Measurements from ENCODE around the gene OR52N5. TPM values are rescaled to one million over a fixed set of nuclear protein-coding genes. Genes with fewer than 3 reads are reported as not detected.

OR52N5 gene
- total and polyA plus RNA-seq, 4 donors: not detected

DNA sequence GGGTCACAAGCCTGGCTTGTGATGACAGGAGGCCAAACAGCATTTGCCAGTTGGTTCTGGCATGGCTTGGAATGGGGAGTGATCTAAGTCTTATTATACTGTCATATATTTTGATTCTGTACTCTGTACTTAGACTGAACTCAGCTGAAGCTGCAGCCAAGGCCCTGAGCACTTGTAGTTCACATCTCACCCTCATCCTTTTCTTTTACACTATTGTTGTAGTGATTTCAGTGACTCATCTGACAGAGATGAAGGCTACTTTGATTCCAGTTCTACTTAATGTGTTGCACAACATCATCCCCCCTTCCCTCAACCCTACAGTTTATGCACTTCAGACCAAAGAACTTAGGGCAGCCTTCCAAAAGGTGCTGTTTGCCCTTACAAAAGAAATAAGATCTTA, 46.1 kb downstream of the OR52N5 start:
- intact Hi-C loops (cut with DNase I): no loop called here
- no peaks in the 10 kb centered on the region for H3K36me3 ChIP-seq (ENCODE audit: control insufficient read depth in 1 of 2, insufficient read depth in 2 of 2, low read length in 1 of 2)
- no peak overlapping the region for H3K27ac ChIP-seq (ENCODE audit: low read depth in 1 of 2, low read length in 2 of 2)
- DNase-seq (no peak), ATAC-seq (ENCODE audit: low FRiP score) (no peak)
- H3K4me1 ChIP-seq (ENCODE audit: control insufficient read depth in 1 of 2, insufficient read depth in 2 of 2, low read length in 2 of 2): no peaks in the 10 kb centered on the region
- H3K9me3 ChIP-seq (ENCODE audit: control insufficient read depth, low read length): peaks cover 6% of the 10 kb centered on the region
- H3K4me3 ChIP-seq (ENCODE audit: low read length in 2 of 2): no peak overlapping the region
- no peaks in the 10 kb centered on the region for H3K27me3 ChIP-seq (ENCODE audit: control insufficient read depth in 1 of 2, insufficient read depth in 2 of 2, low read length in 1 of 2)

DNA sequence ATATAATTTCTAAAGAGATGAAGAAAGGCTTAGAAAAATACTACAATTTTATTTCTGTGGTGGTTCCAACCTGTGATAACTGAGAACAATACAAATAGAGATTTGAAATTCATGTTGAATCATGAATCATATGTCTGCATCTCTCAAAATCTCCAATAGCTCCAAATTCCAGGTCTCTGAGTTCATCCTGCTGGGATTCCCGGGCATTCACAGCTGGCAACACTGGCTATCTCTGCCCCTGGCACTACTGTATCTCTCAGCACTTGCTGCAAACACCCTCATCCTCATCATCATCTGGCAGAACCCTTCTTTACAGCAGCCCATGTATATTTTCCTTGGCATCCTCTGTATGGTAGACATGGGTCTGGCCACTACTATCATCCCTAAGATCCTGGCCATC, 46.8 kb downstream of the OR52N5 start, which contains the start of gene OR56B1:
Gene OR56B1, plus strand, starts transcription at position 53 of the 400 bp plus-strand sequence. Its CDS starts 69 bp downstream, at position 122.
- H3K4me3 ChIP-seq (ENCODE audit: low read length in 2 of 2): no peak within 1 kb of the TSS
- H3K27me3 ChIP-seq (ENCODE audit: control insufficient read depth in 1 of 2, insufficient read depth in 2 of 2, low read length in 1 of 2): no peaks in the 10 kb centered on the region
- 43 to 53% methylated on average over 1 of the region's 1 CpG for WGBS, 2 donors
- H3K9me3 ChIP-seq (ENCODE audit: control insufficient read depth, low read length): peaks cover 3% of the 10 kb centered on the region
- DNase-seq (no peak), ATAC-seq (ENCODE audit: low FRiP score) (no peak)
- intact Hi-C loops (cut with DNase I): no loop called here
- no peaks in the 10 kb centered on the region for H3K36me3 ChIP-seq (ENCODE audit: control insufficient read depth in 1 of 2, insufficient read depth in 2 of 2, low read length in 1 of 2)
- H3K27ac ChIP-seq (ENCODE audit: low read depth in 1 of 2, low read length in 2 of 2): no peak within 1 kb of the TSS
- no peaks in the 10 kb centered on the region for H3K4me1 ChIP-seq (ENCODE audit: control insufficient read depth in 1 of 2, insufficient read depth in 2 of 2, low read length in 2 of 2)

DNA sequence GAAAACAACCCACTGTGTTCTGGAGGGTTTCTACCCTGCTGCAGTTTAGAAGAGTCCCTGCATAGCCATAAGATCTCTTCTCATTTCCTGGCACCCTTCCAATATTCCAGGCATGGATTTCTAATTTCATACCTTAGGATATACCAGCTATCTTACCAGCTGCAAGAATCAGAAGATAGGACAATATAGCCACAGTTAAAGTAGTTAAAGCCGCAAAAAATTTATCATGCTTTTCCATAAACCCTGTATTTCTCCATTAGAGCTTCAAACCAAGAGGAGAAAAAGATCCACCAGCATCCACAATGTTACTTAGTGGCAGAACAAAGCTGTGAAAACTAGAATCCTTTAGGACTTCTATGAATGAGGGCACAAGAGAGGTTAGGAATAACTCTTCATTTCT, 55.5 kb downstream of the OR52N5 start:
- no peak for ATAC-seq (ENCODE audit: low FRiP score)
- intact Hi-C loops (cut with DNase I): no loop called here
- Histone ChIP-seq H3K27me3 (ENCODE audit: control insufficient read depth in 1 of 2, insufficient read depth in 2 of 2, low read length in 1 of 2) (no peaks in the 10 kb centered on the region), H3K27ac (ENCODE audit: low read depth in 1 of 2, low read length in 2 of 2) (no peak overlapping the region), H3K4me1 (ENCODE audit: control insufficient read depth in 1 of 2, insufficient read depth in 2 of 2, low read length in 2 of 2) (no peaks in the 10 kb centered on the region), H3K36me3 (ENCODE audit: control insufficient read depth in 1 of 2, insufficient read depth in 2 of 2, low read length in 1 of 2) (no peaks in the 10 kb centered on the region), H3K9me3 (ENCODE audit: control insufficient read depth, low read length) (no peaks in the 10 kb centered on the region), H3K4me3 (ENCODE audit: low read length in 2 of 2) (no peak overlapping the region)
- DNase-seq: no peak
- WGBS, 2 donors: 94 to 100% methylated on average over 1 of the region's 1 CpG

DNA sequence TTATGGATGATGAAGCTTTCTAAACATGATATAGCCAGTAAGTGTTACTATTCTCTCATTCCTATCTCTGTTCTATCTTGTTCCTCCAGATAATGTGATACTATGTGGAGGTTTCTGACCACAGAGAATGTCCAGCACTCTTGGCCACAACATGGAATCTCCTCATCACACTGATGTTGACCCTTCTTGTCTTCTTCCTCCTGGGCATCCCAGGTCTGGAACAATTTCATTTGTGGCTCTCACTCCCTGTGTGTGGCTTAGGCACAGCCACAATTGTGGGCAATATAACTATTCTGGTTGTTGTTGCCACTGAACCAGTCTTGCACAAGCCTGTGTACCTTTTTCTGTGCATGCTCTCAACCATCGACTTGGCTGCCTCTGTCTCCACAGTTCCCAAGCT, 56.8 kb downstream of the OR52N5 start:
- H3K4me3 ChIP-seq (ENCODE audit: low read length in 2 of 2): no peak overlapping the region
- H3K9me3 ChIP-seq (ENCODE audit: control insufficient read depth, low read length): no peaks in the 10 kb centered on the region
- WGBS, 2 donors: 90 to 100% methylated on average over 1 of the region's 1 CpG
- DNase-seq (no peak), ATAC-seq (ENCODE audit: low FRiP score) (no peak)
- no peaks in the 10 kb centered on the region for H3K36me3 ChIP-seq (ENCODE audit: control insufficient read depth in 1 of 2, insufficient read depth in 2 of 2, low read length in 1 of 2)
- H3K27ac ChIP-seq (ENCODE audit: low read depth in 1 of 2, low read length in 2 of 2): no peak overlapping the region
- intact Hi-C loops (cut with DNase I): no loop called here
- H3K4me1 ChIP-seq (ENCODE audit: control insufficient read depth in 1 of 2, insufficient read depth in 2 of 2, low read length in 2 of 2): no peaks in the 10 kb centered on the region
- no peaks in the 10 kb centered on the region for H3K27me3 ChIP-seq (ENCODE audit: control insufficient read depth in 1 of 2, insufficient read depth in 2 of 2, low read length in 1 of 2)

Other genes with a start within 250 kb of the OR52N5 start
- gene OR52H1, start 234.8 kb downstream of the OR52N5 start, total RNA-seq: under 1 TPM; 0.78 to 0.96 TPM
- not detected for gene OR52H1, start 234.8 kb downstream of the OR52N5 start, polyA plus RNA-seq
- gene OR52B6, start 202.5 kb downstream of the OR52N5 start, total RNA-seq: not detected
- not detected for gene OR52B6, start 202.5 kb downstream of the OR52N5 start, polyA plus RNA-seq
- 1 to 10 TPM; 2.1 to 5.1 TPM for gene TRIM6, start 186.7 kb downstream of the OR52N5 start, total RNA-seq
- 1 to 10 TPM; 3.6 to 6.3 TPM for gene TRIM6, start 186.7 kb downstream of the OR52N5 start, polyA plus RNA-seq
- gene TRIM34, start 158.4 kb downstream of the OR52N5 start, total RNA-seq: 1 to 10 TPM; 5.6 to 9.2 TPM
- 1 to 10 TPM; 5.1 to 5.8 TPM for gene TRIM34, start 158.4 kb downstream of the OR52N5 start, polyA plus RNA-seq
- 10 to 100 TPM; 38.8 to 42.0 TPM for gene TRIM5, start 98.3 kb downstream of the OR52N5 start, total RNA-seq
- 10 to 100 TPM; 16.0 to 21.0 TPM for gene TRIM5, start 98.3 kb downstream of the OR52N5 start, polyA plus RNA-seq
- gene TRIM22, start 93.6 kb downstream of the OR52N5 start, total RNA-seq: 100 to 1,000 TPM in 1 of 2 donors, 10 to 100 TPM in 1; 71.4 to 109 TPM
- gene TRIM22, start 93.6 kb downstream of the OR52N5 start, polyA plus RNA-seq: 100 to 1,000 TPM in 1 of 2 donors, 10 to 100 TPM in 1; 39.9 to 110 TPM
- under 1 TPM; 0.24 to 0.26 TPM for gene OR56B1, start 46.9 kb downstream of the OR52N5 start, total RNA-seq
- gene OR56B1, start 46.9 kb downstream of the OR52N5 start, polyA plus RNA-seq: not detected
- under 1 TPM; 0.78 to 0.87 TPM for gene OR52N4, start 29.1 kb downstream of the OR52N5 start, total RNA-seq
- 1 to 10 TPM in 1 of 2 donors, not detected in 1; 1.2 TPM for gene OR52N4, start 29.1 kb downstream of the OR52N5 start, polyA plus RNA-seq
- not detected for gene OR52N1, start 7.9 kb upstream of the OR52N5 start, total RNA-seq
- gene OR52N1, start 7.9 kb upstream of the OR52N5 start, polyA plus RNA-seq: not detected
- not detected for gene OR52N2, start 25.6 kb upstream of the OR52N5 start, total RNA-seq
- under 1 TPM in 1 of 2 donors, not detected in 1; 0.13 TPM for gene OR52N2, start 25.6 kb upstream of the OR52N5 start, polyA plus RNA-seq
- gene OR52E6, start 58.5 kb upstream of the OR52N5 start, total RNA-seq: not detected
- gene OR52E6, start 58.5 kb upstream of the OR52N5 start, polyA plus RNA-seq: not detected
- not detected for gene OR52E8, start 74.3 kb upstream of the OR52N5 start, total RNA-seq
- not detected for gene OR52E8, start 74.3 kb upstream of the OR52N5 start, polyA plus RNA-seq
- not detected for gene OR52E4, start 97.3 kb upstream of the OR52N5 start, total RNA-seq
- gene OR52E4, start 97.3 kb upstream of the OR52N5 start, polyA plus RNA-seq: not detected
- gene OR52E5, start 109.9 kb upstream of the OR52N5 start, total RNA-seq: not detected
- gene OR52E5, start 109.9 kb upstream of the OR52N5 start, polyA plus RNA-seq: not detected
- not detected for gene OR56A3, start 158.9 kb upstream of the OR52N5 start, total RNA-seq
- gene OR56A3, start 158.9 kb upstream of the OR52N5 start, polyA plus RNA-seq: not detected
- not detected for gene OR56A5, start 185.1 kb upstream of the OR52N5 start, total RNA-seq
- not detected for gene OR56A5, start 185.1 kb upstream of the OR52N5 start, polyA plus RNA-seq
- gene OR52L1, start 203.6 kb upstream of the OR52N5 start, total RNA-seq: not detected
- gene OR52L1, start 203.6 kb upstream of the OR52N5 start, polyA plus RNA-seq: not detected
- not detected for gene OR56A4, start 223.6 kb upstream of the OR52N5 start, total RNA-seq
- not detected for gene OR56A4, start 223.6 kb upstream of the OR52N5 start, polyA plus RNA-seq
- under 1 TPM in 1 of 2 donors, not detected in 1; 0.13 TPM for gene OR56A1, start 247.4 kb upstream of the OR52N5 start, total RNA-seq
- gene OR56A1, start 247.4 kb upstream of the OR52N5 start, polyA plus RNA-seq: not detected